Caco-2 (cell line): ENCODE results near the gene ANGPTL2. TPM values are rescaled to one million over a fixed set of nuclear protein-coding genes. Genes with fewer than 3 reads are reported as not detected.
A peak's percentile ranks its signal among the peaks of the same experiment; 100 is the strongest.

ENCODE experiments used
- BruUV-seq: library from RNA; stranded (reverse); fragments of 400-500 nt; replicated peaks from 2 replicates; lab custom pipeline; 2021; lab: Mats Ljungman, UMichigan
- CTCF ChIA-PET: fragments of 300-600 bp; sonication (Branson Sonifier 250); formaldehyde crosslinking; loops from one replicate; lab custom pipeline; 2022; ENCODE audit warnings: antibody characterized with exemption; lab: Charles Lee
- POLR2A ChIA-PET: fragments of 300-600 bp; sonication (Branson Sonifier 250); formaldehyde crosslinking; loops from one replicate; lab custom pipeline; 2022; ENCODE audit warnings: antibody characterized with exemption; lab: Charles Lee
- DNase-seq, 2 experiments: peaks; one replicate each; pipeline versions ENCODE4 v3.0.0 to v3.0.0-alpha.2; 2020 to 2022
- H3K27me3 ChIP-seq: replicated peaks from 2 replicates; pipeline ENCODE4 v1.6.0; 2011; ENCODE audit warnings: low read length; ENCODE audit not compliant: control insufficient read depth, insufficient read depth
- H3K36me3 ChIP-seq: 2 replicates; pipeline ENCODE4 v1.5.1; 2011; ENCODE audit warnings: low read length; ENCODE audit not compliant: control insufficient read depth, insufficient read depth
- H3K4me1 ChIP-seq: fragments of 250-450 bp; sonication (Bioruptor Pico); 2 replicates; pipeline ENCODE4 v1.5.1; 2020; ENCODE audit warnings: mild to moderate bottlenecking
- H3K4me3 ChIP-seq: 2 replicates; pipeline ENCODE4 v1.5.1; 2011; ENCODE audit warnings: low read depth, mild to moderate bottlenecking, control low read depth, low read length
- H3K9me3 ChIP-seq: fragments of 250-450 bp; sonication (Bioruptor Pico); 2 replicates; pipeline ENCODE4 v1.5.1; 2020; ENCODE audit warnings: mild to moderate bottlenecking, moderate library complexity
- H3K27ac Mint-ChIP-seq: one replicate; pipeline ENCODE4 v1.8.0; 2022; ENCODE audit warnings: mixed read lengths; ENCODE audit not compliant: unreplicated experiment
- H3K27me3 Mint-ChIP-seq: one replicate; pipeline ENCODE4 v1.8.0; 2022; ENCODE audit warnings: mixed read lengths; ENCODE audit not compliant: insufficient read depth, unreplicated experiment
- H3K36me3 Mint-ChIP-seq: one replicate; pipeline ENCODE4 v1.8.0; 2022; ENCODE audit warnings: mild to moderate bottlenecking, mixed read lengths; ENCODE audit not compliant: insufficient read depth, unreplicated experiment
- H3K4me1 Mint-ChIP-seq: one replicate; pipeline ENCODE4 v1.8.0; 2022; ENCODE audit warnings: low read depth, mixed read lengths; ENCODE audit not compliant: unreplicated experiment
- H3K4me3 Mint-ChIP-seq: one replicate; pipeline ENCODE4 v1.8.0; 2022; ENCODE audit warnings: mild to moderate bottlenecking, moderate library complexity, mixed read lengths; ENCODE audit not compliant: unreplicated experiment
- H3K9me3 Mint-ChIP-seq: one replicate; pipeline ENCODE4 v1.8.0; 2022; ENCODE audit warnings: mixed read lengths; ENCODE audit not compliant: unreplicated experiment
- CTCF ChIP-seq, 2 experiments: fragments of 200-600 bp in 1 of 2; IDR thresholded peaks; 1 replicate in 1 of 2; 2 replicates in 1 of 2; pipeline versions ENCODE4 v1.5.1 to v1.8.0; 2011 to 2022; ENCODE audit warnings: antibody characterized with exemption in 1 of 2, control low read depth in 1 of 2, inconsistent platforms in 1 of 2, low read depth in 1 of 2, low read length in 1 of 2, mild to moderate bottlenecking in 1 of 2, moderate library complexity in 1 of 2; ENCODE audit not compliant: insufficient read depth in 1 of 2, severe bottlenecking in 1 of 2, unreplicated experiment in 1 of 2
- intact Hi-C: fragments of 100-400 bp; cut with micrococcal nuclease; formaldehyde crosslinking; loops from one replicate; pipeline ENCODE4 v1.10.0; 2022; ENCODE audit not compliant: unreplicated experiment
- total RNA-seq: library from RNA; stranded (reverse); gene quantifications from 2 replicates; pipeline ENCODE4 v1.2.3, GENCODE V29; 2022

ANGPTL2 gene
- total RNA-seq, 1 experiment from 2014 or later = not detected

DNA sequence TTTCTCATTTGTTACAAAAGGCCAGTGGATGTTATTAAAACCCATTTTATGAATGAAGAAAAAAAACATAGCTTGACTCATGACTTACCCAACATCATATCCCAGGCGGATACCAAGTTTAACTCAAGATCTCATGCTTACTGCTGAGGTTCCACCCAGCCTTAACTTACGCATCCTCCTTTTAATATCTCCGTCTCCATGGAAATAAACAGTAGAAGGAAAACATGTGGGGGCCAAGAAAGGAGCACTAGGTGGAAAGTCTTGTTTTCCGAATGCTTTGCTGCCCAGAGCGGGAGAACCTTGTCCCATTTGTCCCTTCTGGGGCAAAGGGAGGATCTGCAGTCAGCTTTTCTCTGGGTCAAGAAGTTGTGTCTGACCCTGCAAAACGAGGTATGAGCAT, 44.1 kb downstream of the ANGPTL2 start:
- H3K36me3 Mint-ChIP-seq = peaks cover 19% of the 10 kb centered on the region
- peaks cover 47% of the 10 kb centered on the region for H3K4me1 Mint-ChIP-seq
- ChIA-PET CTCF (no interaction called here), POLR2A (no interaction called here)
- BruUV-seq = no TSS peak
- TF ChIP-seq CTCF (IDR thresholded peaks at IDR 0.05; ENCODE audit: insufficient read depth in 1 of 2, low read depth in 1 of 2, low read length in 1 of 2, severe bottlenecking in 1 of 2, unreplicated experiment in 1 of 2) = no peak
- no peaks in the 10 kb centered on the region for H3K27me3 Mint-ChIP-seq
- Histone ChIP-seq H3K27me3 (no peaks in the 10 kb centered on the region), H3K4me1 (peaks cover 46% of the 10 kb centered on the region), H3K4me3 (no peak overlapping the region), H3K9me3 (no peaks in the 10 kb centered on the region; the same call in 1 of the 2 replicates), H3K36me3 (peaks cover 2% of the 10 kb centered on the region; the same call in 1 of the 2 replicates)
- intact Hi-C loops = loop anchor here (5.0 kb wide), 2 partner anchors 49 to 119 kb away; no protein-coding TSS in a partner anchor
- H3K27ac Mint-ChIP-seq = peak overlapping the region; percentile 26
- no peak for DNase-seq
- H3K9me3 Mint-ChIP-seq = no peaks in the 10 kb centered on the region
- H3K4me3 Mint-ChIP-seq = no peak overlapping the region

DNA sequence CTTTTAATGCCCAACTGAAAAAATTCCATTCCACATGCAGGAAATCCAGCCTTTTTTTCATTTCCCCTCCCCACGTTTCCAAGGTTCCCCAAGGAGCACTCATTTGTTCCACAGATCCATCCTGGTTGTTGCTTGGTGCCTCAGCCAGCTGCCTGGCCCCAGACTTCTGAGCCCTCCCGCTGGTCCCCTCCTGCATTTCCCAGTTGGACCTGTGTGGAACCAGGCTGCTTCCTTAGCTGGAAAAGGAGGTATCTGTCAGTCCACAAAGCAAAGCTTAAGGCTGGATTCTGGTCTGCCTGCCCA, 44.8 kb downstream of the ANGPTL2 start:
- H3K4me1 Mint-ChIP-seq = peaks cover 42% of the 10 kb centered on the region
- H3K36me3 Mint-ChIP-seq = peaks cover 25% of the 10 kb centered on the region
- H3K27me3 ChIP-seq = no peaks in the 10 kb centered on the region
- no peak for TF ChIP-seq CTCF (IDR thresholded peaks at IDR 0.05; ENCODE audit: insufficient read depth in 1 of 2, low read depth in 1 of 2, low read length in 1 of 2, severe bottlenecking in 1 of 2, unreplicated experiment in 1 of 2)
- H3K27me3 Mint-ChIP-seq = no peaks in the 10 kb centered on the region
- DNase-seq = no peak
- no peak overlapping the region for H3K4me3 Mint-ChIP-seq
- POLR2A ChIA-PET = no interaction called here
- H3K9me3 ChIP-seq = no peaks in the 10 kb centered on the region; the same call in none of the 2 replicates
- peaks cover 2% of the 10 kb centered on the region; the same call in 1 of the 2 replicates for H3K36me3 ChIP-seq
- peaks cover 43% of the 10 kb centered on the region for H3K4me1 ChIP-seq
- no peak overlapping the region for H3K4me3 ChIP-seq
- CTCF ChIA-PET = no interaction called here
- BruUV-seq = no TSS peak
- peak overlapping the region; percentile 73 for H3K27ac Mint-ChIP-seq
- no peaks in the 10 kb centered on the region for H3K9me3 Mint-ChIP-seq
- intact Hi-C loops = loop anchor here (5.0 kb wide), 2 partner anchors 50 to 120 kb away; no protein-coding TSS in a partner anchor

- TF ChIP-seq CTCF (IDR thresholded peaks at IDR 0.05; ENCODE audit: insufficient read depth in 1 of 2, low read depth in 1 of 2, low read length in 1 of 2, severe bottlenecking in 1 of 2, unreplicated experiment in 1 of 2) = no peak
- Histone ChIP-seq H3K9me3 (no peaks in the 10 kb centered on the region; the same call in none of the 2 replicates), H3K4me3 (no peak overlapping the region), H3K4me1 (peaks cover 43% of the 10 kb centered on the region), H3K36me3 (peaks cover 2% of the 10 kb centered on the region; the same call in 1 of the 2 replicates), H3K27me3 (no peaks in the 10 kb centered on the region)
- no peak for DNase-seq
- peak overlapping the region; percentile 73 for H3K27ac Mint-ChIP-seq
- no peaks in the 10 kb centered on the region for H3K27me3 Mint-ChIP-seq
- intact Hi-C loops = loop anchor here (1.0 to 5.0 kb wide), 3 partner anchors 9 to 120 kb away; no protein-coding TSS in a partner anchor
- peaks cover 42% of the 10 kb centered on the region for H3K4me1 Mint-ChIP-seq
- no peaks in the 10 kb centered on the region for H3K9me3 Mint-ChIP-seq
- H3K4me3 Mint-ChIP-seq = no peak overlapping the region
- no TSS peak for BruUV-seq
- ChIA-PET CTCF (interaction anchor here (1.5 kb wide), 1 partner anchor 10 kb away, joined by 10 read pairs; no protein-coding TSS in a partner anchor), POLR2A (no interaction called here)
- H3K36me3 Mint-ChIP-seq = peaks cover 30% of the 10 kb centered on the region
Observed at GRCh38 chr9:127076860-127077643, 45.4 kb downstream of the ANGPTL2 start.
